Astrocyte (in vitro differentiated cells and primary cell): Measurements from ENCODE around the gene CDC42EP4. TPM values are rescaled to one million over a fixed set of nuclear protein-coding genes. Genes with fewer than 3 reads are reported as not detected.

Experiments used
- DNase-seq: peaks from one replicate; pipeline ENCODE4 v3.0.0-alpha.2; 2010; ENCODE audit warnings: low read depth
- FAIRE-seq: peaks from 2 replicates; lab custom pipeline; 2011; peaks lifted over from hg19 to GRCh38; lab: Jason Lieb, UNC
- H2AFZ ChIP-seq: 2 replicates; pipeline ENCODE4 v1.6.0; 2012; ENCODE audit warnings: low read depth, low read length, inconsistent platforms
- H3K27ac ChIP-seq: 2 replicates; pipeline ENCODE4 v1.5.1; 2011; ENCODE audit warnings: low read depth, low read length, inconsistent platforms
- H3K27me3 ChIP-seq: 2 replicates; pipeline ENCODE4 v1.6.0; 2011; ENCODE audit warnings: low read length, inconsistent platforms; ENCODE audit not compliant: insufficient read depth
- H3K36me3 ChIP-seq: 2 replicates; pipeline ENCODE4 v1.5.1; 2011; ENCODE audit warnings: low read length, inconsistent platforms; ENCODE audit not compliant: insufficient read depth
- H3K4me1 ChIP-seq: 2 replicates; pipeline ENCODE4 v1.5.1; 2011; ENCODE audit warnings: low read length, inconsistent platforms; ENCODE audit not compliant: insufficient read depth
- H3K4me2 ChIP-seq: 2 replicates; pipeline ENCODE4 v1.6.0; 2012; ENCODE audit warnings: low read length, inconsistent platforms
- H3K4me3 ChIP-seq: 2 replicates; pipeline ENCODE4 v1.5.1; 2011; ENCODE audit warnings: low read depth, mild to moderate bottlenecking, low read length, inconsistent platforms; ENCODE audit not compliant: insufficient read depth
- H3K79me2 ChIP-seq: 2 replicates; pipeline ENCODE4 v1.6.0; 2012; ENCODE audit warnings: mild to moderate bottlenecking, low read length, inconsistent platforms; ENCODE audit not compliant: insufficient read depth
- H3K9ac ChIP-seq: 2 replicates; pipeline ENCODE4 v1.6.0; 2012; ENCODE audit warnings: mild to moderate bottlenecking, low read length, inconsistent platforms
- H3K9me3 ChIP-seq: 2 replicates; pipeline ENCODE4 v1.5.1; 2012; ENCODE audit warnings: low read depth, mild to moderate bottlenecking, low read length, inconsistent platforms; ENCODE audit not compliant: insufficient read depth
- H4K20me1 ChIP-seq: 2 replicates; pipeline ENCODE4 v1.6.0; 2012; ENCODE audit warnings: low read length, inconsistent platforms; ENCODE audit not compliant: insufficient read depth
- H3K27ac Mint-ChIP-seq: one replicate; pipeline ENCODE4 v1.8.0; 2021; ENCODE audit warnings: mild to moderate bottlenecking, mixed read lengths; ENCODE audit not compliant: unreplicated experiment
- H3K27me3 Mint-ChIP-seq: one replicate; pipeline ENCODE4 v1.8.0; 2021; ENCODE audit warnings: low read depth, mixed read lengths; ENCODE audit not compliant: unreplicated experiment
- H3K36me3 Mint-ChIP-seq: one replicate; pipeline ENCODE4 v1.8.0; 2021; ENCODE audit warnings: low read depth, mixed read lengths; ENCODE audit not compliant: unreplicated experiment
- H3K4me1 Mint-ChIP-seq: one replicate; pipeline ENCODE4 v1.8.0; 2021; ENCODE audit warnings: low read depth, mixed read lengths; ENCODE audit not compliant: unreplicated experiment
- H3K4me3 Mint-ChIP-seq: one replicate; pipeline ENCODE4 v1.8.0; 2021; ENCODE audit warnings: mild to moderate bottlenecking, moderate library complexity, mixed read lengths; ENCODE audit not compliant: unreplicated experiment
- H3K9me3 Mint-ChIP-seq: one replicate; pipeline ENCODE4 v1.8.0; 2021; ENCODE audit warnings: mild to moderate bottlenecking, mixed read lengths; ENCODE audit not compliant: unreplicated experiment
- CTCF ChIP-seq: IDR thresholded peaks from 2 replicates; pipeline ENCODE4 v1.5.1; 2011; ENCODE audit warnings: low read depth, mild to moderate bottlenecking, inconsistent platforms, low read length, moderate library complexity; ENCODE audit not compliant: insufficient read depth
- EZH2 ChIP-seq: IDR thresholded peaks from 2 replicates; pipeline ENCODE4 v1.6.1; 2012; ENCODE audit warnings: mild to moderate bottlenecking, low read length, inconsistent platforms; ENCODE audit not compliant: insufficient read depth
- total RNA-seq: library from RNA; stranded (reverse); gene quantifications from 2 replicates; pipeline ENCODE4 v1.2.1, GENCODE V29; 2021

Gene CDC42EP4
- total RNA-seq, 1 donor from 2014 or later = 15.8 TPM

- Mint-ChIP-seq H3K27me3 (peaks cover 15% of the 10 kb centered on the region), H3K36me3 (peaks cover 2% of the 10 kb centered on the region), H3K4me1 (no peaks in the 10 kb centered on the region), H3K9me3 (no peaks in the 10 kb centered on the region), H3K4me3 (no peak overlapping the region), H3K27ac (no peak overlapping the region)
- H3K4me3 ChIP-seq = no peak overlapping the region
- H3K27me3 ChIP-seq = no peaks in the 10 kb centered on the region
- no peaks in the 10 kb centered on the region for H3K4me1 ChIP-seq
- no peak overlapping the region for H2AFZ ChIP-seq
- no peak overlapping the region for H3K4me2 ChIP-seq
- DNase-seq = no peak
- TF ChIP-seq CTCF (no peak), EZH2 (no peak)
- H3K9me3 ChIP-seq = no peaks in the 10 kb centered on the region
- H4K20me1 ChIP-seq = no peaks in the 10 kb centered on the region
- FAIRE-seq = no peak
- no peaks in the 10 kb centered on the region for H3K79me2 ChIP-seq
- peaks cover 9% of the 10 kb centered on the region for H3K36me3 ChIP-seq
- no peak overlapping the region for H3K9ac ChIP-seq
- no peak overlapping the region for H3K27ac ChIP-seq
These were observed 64.1 kb downstream of the CDC42EP4 start for GRCh38 chr17:73247726-73248125.

GRCh38 chr17:73240561-73240960, 71.2 kb downstream of the CDC42EP4 start:
- Histone ChIP-seq H3K4me2 (no peak overlapping the region), H4K20me1 (peaks cover 31% of the 10 kb centered on the region), H3K36me3 (peaks cover 13% of the 10 kb centered on the region), H3K4me1 (no peaks in the 10 kb centered on the region), H3K27ac (no peak overlapping the region), H3K27me3 (no peaks in the 10 kb centered on the region), H3K79me2 (peaks cover 13% of the 10 kb centered on the region), H3K4me3 (no peak overlapping the region), H2AFZ (no peak overlapping the region), H3K9ac (no peak overlapping the region), H3K9me3 (no peaks in the 10 kb centered on the region)
- peaks cover 6% of the 10 kb centered on the region for H3K4me1 Mint-ChIP-seq
- DNase-seq = no peak
- TF ChIP-seq CTCF = no peak
- TF ChIP-seq EZH2 = no peak
- no peaks in the 10 kb centered on the region for H3K27me3 Mint-ChIP-seq
- H3K9me3 Mint-ChIP-seq = no peaks in the 10 kb centered on the region
- no peak overlapping the region for H3K4me3 Mint-ChIP-seq
- FAIRE-seq = no peak
- H3K36me3 Mint-ChIP-seq = peaks cover 2% of the 10 kb centered on the region
- H3K27ac Mint-ChIP-seq = no peak overlapping the region

GRCh38 chr17:73237714-73238113, 74.1 kb downstream of the CDC42EP4 start:
- no peak for FAIRE-seq
- Histone ChIP-seq H3K4me2 (no peak overlapping the region), H3K9me3 (no peaks in the 10 kb centered on the region), H3K27ac (no peak overlapping the region), H4K20me1 (peaks cover 31% of the 10 kb centered on the region), H3K79me2 (peaks cover 27% of the 10 kb centered on the region), H3K27me3 (no peaks in the 10 kb centered on the region), H3K4me3 (no peak overlapping the region), H2AFZ (no peak overlapping the region), H3K4me1 (no peaks in the 10 kb centered on the region), H3K9ac (no peak overlapping the region), H3K36me3 (peaks cover 9% of the 10 kb centered on the region)
- Mint-ChIP-seq H3K27me3 (no peaks in the 10 kb centered on the region), H3K36me3 (peaks cover 4% of the 10 kb centered on the region), H3K9me3 (no peaks in the 10 kb centered on the region), H3K4me3 (no peak overlapping the region), H3K4me1 (peaks cover 9% of the 10 kb centered on the region), H3K27ac (no peak overlapping the region)
- DNase-seq = no peak
- TF ChIP-seq EZH2 = no peak
- TF ChIP-seq CTCF = no peak
